Right hindlimb (tissue), 1 donor: ENCODE data around the gene FRZB.
A peak's percentile ranks its signal among the peaks of the same experiment; 100 is the strongest.
"Not testable (repeated sequence)": the region's sequence is repeated elsewhere in the genome, so short reads cannot be mapped to it uniquely, and the experiment has no call there.

ENCODE experiments used
- DNase-seq: peaks from one replicate; pipeline ENCODE4 v3.0.0-alpha.2; 2018

Gene FRZB

DNA sequence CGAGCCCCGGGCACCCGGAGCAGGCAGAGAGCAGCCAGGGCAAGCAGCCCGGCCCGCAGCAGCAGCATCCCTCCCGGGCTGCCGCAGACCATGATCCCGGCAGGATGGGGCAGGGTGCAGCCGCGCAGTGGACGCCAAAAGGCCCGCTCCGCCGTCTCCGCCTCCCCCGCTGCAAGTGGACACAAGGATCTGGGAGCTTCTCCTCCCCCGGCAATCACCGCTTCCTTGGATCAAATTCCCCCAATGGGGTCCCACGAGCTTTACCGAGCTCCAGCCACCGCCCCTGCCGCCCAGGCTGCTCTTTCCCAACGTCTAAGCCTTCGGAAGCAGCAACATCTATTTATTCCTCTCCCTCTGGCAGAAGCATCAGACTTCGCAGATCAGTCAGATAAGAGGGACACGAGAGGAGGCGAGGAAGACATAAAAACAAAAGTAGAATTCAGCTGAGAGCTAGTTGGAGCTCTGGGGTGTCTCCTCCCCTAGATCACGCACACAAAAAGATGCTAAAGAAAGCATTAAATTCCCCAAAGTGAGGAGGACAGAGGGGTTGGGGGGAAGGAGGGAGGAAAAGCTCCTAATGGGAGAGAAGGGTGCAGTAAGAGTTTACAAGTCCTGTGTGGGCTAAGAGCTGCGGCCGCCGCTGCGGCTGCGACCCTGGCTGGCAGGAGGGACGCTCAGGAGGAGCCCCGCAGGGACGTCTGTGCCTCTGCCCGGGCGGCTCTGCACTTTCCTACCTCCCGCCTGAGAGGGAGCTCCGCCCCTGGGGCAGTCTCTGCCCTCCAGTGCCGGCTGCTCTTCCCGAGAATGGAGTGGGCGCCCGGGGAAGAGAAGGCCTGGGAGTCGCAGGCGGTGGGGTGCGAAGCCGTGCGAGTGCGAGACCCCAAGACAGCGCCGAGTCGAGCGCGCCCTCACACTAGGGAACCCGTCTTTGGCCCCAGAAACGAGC lies at the start of gene FRZB:
Gene FRZB, minus strand, starts transcription at position 177 of the 946 bp plus-strand sequence. Its CDS starts 85 bp downstream, at position 92.
- DNase-seq, result peak; percentile 89

- DNase-seq, result no peak
Observed at GRCh38 chr2:182915369-182916326, 49.2 kb upstream of the FRZB start.

DNA sequence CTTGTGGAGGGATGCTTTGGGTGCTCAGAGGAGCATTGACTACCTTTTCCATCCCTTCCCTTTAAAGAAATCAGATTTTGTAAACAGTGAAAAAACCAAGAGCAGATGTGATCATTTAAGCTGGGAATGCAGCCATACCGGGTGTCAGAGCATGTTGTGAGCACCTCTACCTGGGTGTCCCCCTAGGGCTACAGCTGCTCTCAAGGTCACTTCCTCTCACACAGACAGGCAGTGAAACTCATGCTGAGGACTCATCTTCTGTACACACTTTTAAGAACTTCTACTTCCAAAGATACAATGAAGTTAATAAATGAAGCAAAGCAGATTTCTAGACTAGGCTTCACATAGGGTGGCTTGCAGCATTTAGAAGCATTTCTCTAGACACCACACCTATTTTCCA lies 48.4 kb upstream of the FRZB start:
- no peak for DNase-seq

GRCh38 chr2:182913064-182913463 lies 46.6 kb upstream of the FRZB start:
- no peak for DNase-seq

DNA sequence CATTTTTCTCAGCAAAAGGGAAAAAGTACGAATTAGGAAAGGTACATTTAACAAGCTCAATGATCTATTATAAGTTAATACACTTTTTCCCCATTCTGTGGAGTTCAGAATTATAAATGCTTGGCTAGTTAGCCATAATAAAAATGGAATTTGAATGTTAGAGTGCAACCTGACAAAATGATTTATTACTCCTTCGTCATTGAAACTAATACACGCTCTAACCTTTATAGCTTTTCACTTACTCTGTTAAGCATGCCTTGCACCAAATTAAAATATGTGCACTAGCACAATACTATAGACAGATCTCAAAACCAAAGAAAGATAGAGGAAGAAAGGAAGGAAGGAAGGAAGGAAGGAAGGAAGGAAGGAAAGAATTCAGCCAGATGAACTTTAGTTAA lies 46.1 kb upstream of the FRZB start:
- DNase-seq, result no peak

DNA sequence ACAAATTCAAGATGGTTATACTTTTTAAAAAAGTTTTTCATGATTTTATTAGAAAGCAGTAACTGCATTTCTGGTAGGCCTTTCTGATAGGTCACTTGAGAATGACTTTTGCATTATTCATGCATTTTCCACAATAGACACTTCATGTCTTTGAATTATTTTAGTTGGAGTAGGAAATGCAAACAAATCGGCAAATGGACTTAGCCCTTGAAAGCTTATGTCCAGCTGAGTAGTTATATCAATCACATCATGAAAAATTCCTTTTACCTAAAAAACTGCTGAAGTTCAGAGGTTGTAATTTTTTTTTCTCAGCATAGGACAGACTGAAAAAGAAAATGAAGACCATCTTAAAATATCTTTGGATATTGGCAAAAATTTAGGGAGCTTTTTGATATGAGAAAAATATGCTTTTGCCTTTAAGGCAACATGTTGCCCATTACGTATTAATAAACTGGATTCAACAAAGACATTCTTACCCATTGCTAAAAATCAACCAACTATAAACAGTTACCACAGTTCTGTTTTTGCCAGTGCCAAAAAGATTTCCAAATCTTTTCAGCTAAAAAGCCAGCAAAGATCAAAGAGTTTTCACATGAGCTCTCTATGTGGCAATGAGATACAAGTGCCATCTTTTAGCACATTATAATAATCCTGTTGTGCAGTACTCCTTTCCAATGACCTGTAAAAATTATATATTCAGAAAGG lies 45.5 kb upstream of the FRZB start:
- DNase-seq, result no peak

- DNase-seq, result no peak
Observed at GRCh38 chr2:182910965-182911364, 44.5 kb upstream of the FRZB start.

DNA sequence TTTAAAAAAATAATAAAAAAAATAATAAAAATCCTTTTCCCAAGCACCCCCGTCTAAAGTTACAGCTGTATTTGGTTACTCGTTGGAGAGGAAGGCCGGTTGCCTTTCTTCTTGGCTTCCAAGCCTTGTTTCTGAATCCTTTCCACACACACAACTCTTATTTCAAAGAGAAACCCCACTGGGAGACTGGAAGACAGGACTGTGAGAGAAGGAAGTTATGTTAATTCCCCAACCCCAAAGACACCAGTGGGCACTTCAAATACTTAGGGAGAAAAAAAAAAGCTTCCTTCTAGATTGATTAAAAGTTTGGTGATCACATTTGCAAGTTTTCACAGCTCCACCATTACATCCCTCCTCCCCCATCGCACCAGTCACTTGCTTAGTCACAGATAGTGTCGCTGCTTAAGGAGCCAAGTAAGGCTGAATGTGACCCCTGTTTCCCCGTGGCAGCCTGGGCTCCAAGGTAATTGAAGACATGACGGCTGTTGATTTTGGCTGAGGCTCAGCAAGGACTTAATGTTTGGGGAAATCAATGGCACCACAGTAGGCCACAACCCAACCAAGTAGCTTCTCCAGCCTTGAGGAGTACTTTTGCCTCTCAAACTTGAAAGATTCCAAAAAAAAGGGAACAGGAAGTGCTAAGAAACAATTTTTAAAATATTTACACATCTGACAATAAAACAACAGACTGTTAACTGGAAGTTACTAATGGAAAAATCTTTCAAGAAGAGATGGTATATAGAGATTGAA lies 40.8 kb upstream of the FRZB start:
- DNase-seq, result no peak

DNA sequence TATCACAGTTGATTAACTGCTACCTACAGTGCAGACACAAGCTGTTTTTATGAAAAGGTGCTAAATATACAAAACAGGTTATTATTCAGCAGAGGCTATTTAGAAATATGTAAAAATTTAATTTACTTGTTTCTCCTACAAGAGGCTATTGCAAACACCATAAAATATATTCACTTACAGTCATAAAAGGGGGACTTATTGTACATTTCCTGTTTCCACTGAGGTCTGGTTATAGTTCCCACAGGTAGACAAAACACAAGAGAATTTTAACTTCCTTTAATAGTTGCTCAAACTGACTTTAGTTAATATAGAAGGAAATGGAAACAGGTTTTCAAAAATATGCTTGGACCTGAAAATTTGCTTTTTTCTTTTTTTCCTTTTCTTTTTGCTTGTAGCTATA lies 40.0 kb upstream of the FRZB start:
- no peak for DNase-seq

DNA sequence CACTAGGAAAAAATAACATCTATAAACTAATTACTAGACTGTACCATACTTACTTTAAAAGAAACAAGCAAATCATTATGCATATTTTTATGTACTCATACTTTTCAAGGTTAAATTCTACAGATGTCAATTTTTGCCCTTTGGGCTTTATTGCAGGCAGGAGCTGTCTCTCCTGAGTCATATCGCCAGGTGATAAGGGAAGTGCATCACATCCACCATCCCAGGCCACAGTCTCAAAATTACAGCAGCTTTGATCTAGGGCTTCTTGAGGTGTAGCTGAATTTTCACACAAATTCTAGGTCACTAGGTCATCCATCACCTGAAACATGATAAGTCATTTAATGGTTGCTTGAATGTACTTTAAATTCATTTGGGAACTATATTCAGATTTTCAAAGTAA lies 38.4 kb upstream of the FRZB start:
- no peak for DNase-seq

GRCh38 chr2:182903566-182903965 lies 37.1 kb upstream of the FRZB start:
- no peak for DNase-seq

- DNase-seq, result no peak
Observed at GRCh38 chr2:182901748-182902147, 35.3 kb upstream of the FRZB start.

DNA sequence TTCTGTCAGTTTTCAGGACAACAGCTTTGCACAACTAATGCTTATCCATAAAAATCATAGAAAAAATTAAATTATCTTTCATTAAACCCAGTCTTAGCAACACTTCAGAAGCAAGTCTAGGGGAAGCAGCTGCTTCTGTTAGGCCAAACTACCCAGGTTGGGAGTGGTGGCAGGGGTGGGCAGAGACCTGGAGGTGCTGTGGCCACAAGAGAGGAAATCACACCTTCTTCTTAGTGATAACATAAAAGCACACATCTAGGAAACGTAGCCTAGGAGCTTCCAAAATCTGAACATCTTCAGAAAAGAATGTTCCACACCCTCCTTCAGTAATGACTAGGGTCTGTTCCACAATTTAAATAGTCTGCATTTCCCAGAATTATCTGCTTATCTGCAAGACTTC lies 32.3 kb upstream of the FRZB start:
- DNase-seq, result no peak

DNA sequence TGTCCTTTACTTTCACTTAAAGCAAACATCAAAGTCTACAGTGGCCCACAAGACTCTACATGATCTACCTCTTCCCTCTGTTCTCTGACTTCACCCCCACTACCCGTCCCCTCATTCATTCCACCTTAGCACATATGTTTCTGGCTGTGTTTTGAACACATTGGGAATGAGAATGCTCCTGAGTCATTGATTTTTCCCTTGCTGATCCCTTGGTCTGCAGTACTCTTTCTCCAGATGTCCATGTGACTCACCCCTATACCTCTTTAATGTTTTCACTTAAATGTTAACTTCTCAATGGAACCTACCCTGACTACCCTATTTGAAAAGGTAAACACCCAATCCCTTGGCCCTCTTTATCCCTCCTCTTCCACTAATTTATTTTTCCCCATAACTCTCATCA lies 30.7 kb upstream of the FRZB start:
- no peak for DNase-seq

DNA sequence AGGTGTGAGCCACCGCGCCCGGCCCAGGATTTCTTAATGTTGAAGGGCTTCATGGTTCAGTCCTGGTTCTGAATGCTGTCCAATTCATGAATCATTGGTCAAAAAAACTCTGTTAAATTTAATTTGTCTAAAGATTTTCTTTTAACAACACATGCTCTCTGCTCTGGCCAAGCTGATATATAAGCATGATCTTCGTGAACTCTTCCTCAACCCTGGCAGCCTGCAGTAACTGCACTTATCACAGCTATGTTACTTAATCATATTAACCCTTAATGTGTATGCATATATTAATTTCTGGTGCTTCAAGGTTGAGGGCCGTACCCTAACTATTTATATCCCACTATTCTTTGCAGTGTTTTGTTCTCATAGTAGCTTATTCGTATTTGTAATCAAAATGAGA lies 29.4 kb upstream of the FRZB start:
- no peak for DNase-seq

- DNase-seq, result no peak
Observed at GRCh38 chr2:182895169-182895568, 28.7 kb upstream of the FRZB start.

GRCh38 chr2:182894174-182894573 lies 27.7 kb upstream of the FRZB start:
- DNase-seq, result no peak

- DNase-seq, result no peak
Observed at GRCh38 chr2:182893666-182894065, 27.2 kb upstream of the FRZB start.

GRCh38 chr2:182893035-182893434 lies 26.6 kb upstream of the FRZB start:
- DNase-seq, result not testable (repeated sequence)

DNA sequence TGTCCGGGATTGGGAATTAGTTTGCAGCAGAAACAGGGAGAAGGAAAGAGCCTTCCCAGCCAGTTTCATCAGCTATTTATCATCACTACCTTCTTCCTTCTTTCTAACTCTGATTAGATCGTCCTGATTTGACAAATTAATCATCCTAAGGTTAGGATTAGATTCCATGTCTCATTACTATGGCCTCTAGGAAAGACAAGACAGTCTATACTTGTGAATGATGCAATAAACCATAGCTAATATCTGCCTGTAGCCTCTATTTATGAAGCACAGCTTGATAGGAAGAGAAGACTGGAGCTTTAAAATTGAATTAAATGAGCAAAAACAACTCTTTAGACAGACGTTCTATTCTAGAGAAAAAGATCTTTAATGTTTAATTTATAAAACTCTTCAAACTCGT lies 25.2 kb upstream of the FRZB start:
- DNase-seq, result no peak

DNA sequence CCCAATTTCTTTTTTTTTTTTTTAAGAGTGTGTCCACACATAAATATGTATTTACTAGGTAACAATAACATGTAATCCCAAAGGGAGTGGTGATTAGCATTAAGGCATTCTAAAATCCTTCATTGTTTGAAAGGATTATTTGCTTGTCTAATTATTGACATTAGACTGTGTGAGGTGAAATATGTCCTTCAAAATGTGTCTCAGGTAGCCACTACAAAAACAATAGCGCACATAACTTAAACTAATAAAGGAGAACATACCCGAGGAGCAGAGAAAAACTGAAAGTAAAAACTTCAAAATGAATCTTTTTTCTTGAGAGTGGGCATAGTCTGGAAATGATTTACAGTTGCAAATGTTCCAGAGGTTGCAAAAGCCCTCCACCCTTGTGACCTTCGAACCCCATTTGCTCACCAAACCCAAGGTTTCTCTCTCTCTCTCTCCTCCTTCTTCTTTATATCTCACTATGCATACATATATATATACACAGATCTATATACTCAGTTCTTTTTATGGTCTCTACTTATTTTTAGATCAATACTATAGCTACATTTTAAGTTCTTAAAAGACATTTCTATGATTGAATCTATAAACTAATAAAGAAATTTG lies 24.4 kb upstream of the FRZB start:
- DNase-seq, result no peak

DNA sequence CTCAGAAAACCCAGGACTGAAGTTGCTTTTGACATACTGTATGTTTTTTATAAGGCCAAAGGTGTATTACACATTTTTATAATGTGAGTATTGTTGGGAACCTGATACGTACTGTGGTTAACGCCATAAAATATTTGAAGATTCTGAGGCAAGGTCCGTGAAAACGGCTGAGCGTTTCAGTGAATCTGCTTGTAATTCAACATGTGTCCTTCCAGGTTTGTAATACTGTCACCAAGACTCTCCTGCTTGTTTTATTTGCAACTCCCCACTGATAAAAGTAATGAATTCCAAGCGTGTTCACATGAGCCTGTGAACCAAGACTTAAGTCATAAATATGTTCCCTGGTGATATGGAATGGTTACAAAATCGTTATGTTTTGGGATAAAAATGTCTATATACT lies 23.9 kb upstream of the FRZB start:
- DNase-seq, result no peak
